Endothelial cell (in vitro differentiated cells): ENCODE data around the gene OR51B2. TPM values are rescaled to one million over a fixed set of nuclear protein-coding genes. Genes with fewer than 3 reads are reported as not detected.
A peak's percentile ranks its signal among the peaks of the same experiment; 100 is the strongest.
"Not testable (repeated sequence)": the region's sequence is repeated elsewhere in the genome, so short reads cannot be mapped to it uniquely, and the experiment has no call there.

Source experiments
- DNase-seq: peaks from one replicate; pipeline ENCODE4 v3.0.0; 2021; ENCODE audit warnings: low spot score
- H3K27ac Mint-ChIP-seq: one replicate; pipeline ENCODE4 v1.8.0; 2021; ENCODE audit warnings: mixed read lengths, inconsistent platforms; ENCODE audit not compliant: unreplicated experiment
- H3K27me3 Mint-ChIP-seq: one replicate; pipeline ENCODE4 v1.8.0; 2021; ENCODE audit warnings: mild to moderate bottlenecking, moderate library complexity, mixed read lengths, inconsistent platforms; ENCODE audit not compliant: unreplicated experiment
- H3K36me3 Mint-ChIP-seq: one replicate; pipeline ENCODE4 v1.8.0; 2021; ENCODE audit warnings: mild to moderate bottlenecking, low read depth, mixed read lengths, inconsistent platforms; ENCODE audit not compliant: unreplicated experiment
- H3K4me1 Mint-ChIP-seq: one replicate; pipeline ENCODE4 v1.8.0; 2021; ENCODE audit warnings: mild to moderate bottlenecking, mixed read lengths, inconsistent platforms; ENCODE audit not compliant: unreplicated experiment
- H3K4me3 Mint-ChIP-seq: one replicate; pipeline ENCODE4 v1.8.0; 2021; ENCODE audit warnings: mild to moderate bottlenecking, mixed read lengths, inconsistent platforms; ENCODE audit not compliant: unreplicated experiment
- H3K9me3 Mint-ChIP-seq: one replicate; pipeline ENCODE4 v1.8.0; 2021; ENCODE audit warnings: mixed read lengths, inconsistent platforms; ENCODE audit not compliant: unreplicated experiment
- CTCF ChIP-seq: fragments of 200-600 bp; sonication (generic); IDR thresholded peaks from one replicate; pipeline ENCODE4 v1.5.0; 2021; ENCODE audit warnings: antibody characterized with exemption; ENCODE audit not compliant: unreplicated experiment
- total RNA-seq: library from RNA; stranded (reverse); fragmentation: NEBNext Ultra II Directional; extraction: Animal tissue kit (Norgen Biotek cat#: 25700); gene quantifications from one replicate; pipeline ENCODE4 v1.2.1, GENCODE V29; 2021; ENCODE audit not compliant: unreplicated experiment

Gene OR51B2
- total RNA-seq, 1 donor from 2014 or later: not detected

DNA sequence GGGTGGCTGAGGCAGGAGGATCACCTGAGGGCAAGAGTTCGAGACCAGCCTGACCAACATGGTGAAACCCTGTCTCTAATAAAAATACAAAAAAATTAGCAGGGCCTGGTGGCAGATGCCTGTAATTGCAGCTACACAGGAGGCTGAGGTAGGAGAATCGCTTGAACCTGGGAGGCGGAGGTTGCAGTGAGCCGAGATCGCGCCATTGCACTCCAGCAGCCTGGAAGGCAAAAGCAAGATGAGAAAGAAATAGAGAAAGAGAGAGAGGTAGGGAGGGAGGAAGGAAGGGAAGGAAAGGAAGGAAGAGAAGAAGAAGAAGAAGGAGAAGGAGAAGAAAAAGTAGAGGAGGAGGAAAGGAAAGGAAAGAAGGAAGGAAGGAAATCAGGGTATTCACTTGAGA lies 42.3 kb upstream of the OR51B2 start:
- H3K4me3 Mint-ChIP-seq, H3K36me3 Mint-ChIP-seq, H3K27me3 Mint-ChIP-seq, H3K9me3 Mint-ChIP-seq, H3K27ac Mint-ChIP-seq, H3K4me1 Mint-ChIP-seq, DNase-seq: not testable (repeated sequence)
- TF ChIP-seq CTCF: peak; percentile 53

DNA sequence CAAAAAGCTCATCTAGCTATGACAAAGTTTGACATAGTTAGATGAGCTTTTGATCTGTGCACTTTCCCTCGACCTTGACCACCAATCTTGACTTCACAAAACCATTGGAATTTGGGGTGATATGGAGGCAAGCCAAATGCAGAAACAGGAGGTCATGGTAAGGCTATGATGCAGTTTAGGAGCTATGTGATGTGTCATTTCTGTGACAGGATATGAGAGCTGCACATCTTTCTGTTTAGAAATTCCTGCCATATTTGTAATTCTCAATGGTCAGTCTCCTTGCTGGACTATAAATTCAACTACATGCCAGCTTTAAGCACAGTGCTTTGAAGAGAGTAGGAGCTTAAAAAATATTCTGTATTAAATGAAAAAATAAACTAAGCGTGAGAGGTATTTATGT lies 40.1 kb upstream of the OR51B2 start:
- Mint-ChIP-seq H3K27ac (no peak overlapping the region), H3K36me3 (no peaks in the 10 kb centered on the region), H3K27me3 (no peaks in the 10 kb centered on the region), H3K4me1 (peaks cover 4% of the 10 kb centered on the region), H3K9me3 (no peaks in the 10 kb centered on the region), H3K4me3 (no peak overlapping the region)
- no peak for TF ChIP-seq CTCF
- DNase-seq: no peak

- no peak overlapping the region for H3K27ac Mint-ChIP-seq
- no peak for DNase-seq
- H3K4me1 Mint-ChIP-seq: peaks cover 4% of the 10 kb centered on the region
- H3K36me3 Mint-ChIP-seq: no peaks in the 10 kb centered on the region
- H3K9me3 Mint-ChIP-seq: no peaks in the 10 kb centered on the region
- no peaks in the 10 kb centered on the region for H3K27me3 Mint-ChIP-seq
- H3K4me3 Mint-ChIP-seq: no peak overlapping the region
- no peak for TF ChIP-seq CTCF
These were observed 39.6 kb upstream of the OR51B2 start for GRCh38 chr11:5363679-5364078.

GRCh38 chr11:5362017-5362625 lies 38.0 kb upstream of the OR51B2 start:
- peaks cover 4% of the 10 kb centered on the region for H3K4me1 Mint-ChIP-seq
- DNase-seq: no peak
- no peak overlapping the region for H3K4me3 Mint-ChIP-seq
- no peak for TF ChIP-seq CTCF
- no peaks in the 10 kb centered on the region for H3K27me3 Mint-ChIP-seq
- H3K9me3 Mint-ChIP-seq: no peaks in the 10 kb centered on the region
- no peaks in the 10 kb centered on the region for H3K36me3 Mint-ChIP-seq
- H3K27ac Mint-ChIP-seq: no peak overlapping the region

- H3K27me3 Mint-ChIP-seq, H3K27ac Mint-ChIP-seq, H3K4me3 Mint-ChIP-seq, H3K4me1 Mint-ChIP-seq, DNase-seq, H3K9me3 Mint-ChIP-seq, H3K36me3 Mint-ChIP-seq: not testable (repeated sequence)
These were observed 31.9 kb upstream of the OR51B2 start for GRCh38 chr11:5356031-5356430.
